AG10803 (cell line): Measurements from ENCODE around the gene TSTD1.

ENCODE experiments used
- DNase-seq: peaks from one replicate; pipeline ENCODE4 v3.0.0; 2010; ENCODE audit warnings: low read depth
- H3K4me3 ChIP-seq: 2 replicates; pipeline ENCODE4 v1.5.1; 2011; ENCODE audit warnings: mild to moderate bottlenecking, low read length, control low read depth
- TF ChIP-seq, protein P1 (sequence below): conservative IDR thresholded peaks from 2 replicates; pipeline ENCODE4 v1.5.1; 2011; ENCODE audit warnings: mild to moderate bottlenecking, low read length, control low read depth, inconsistent platforms

TSTD1 gene

GRCh38 chr1:161074676-161075368 is 36.1 kb upstream of the TSTD1 start:
- no peak for DNase-seq
- TF ChIP-seq, protein P1, sequence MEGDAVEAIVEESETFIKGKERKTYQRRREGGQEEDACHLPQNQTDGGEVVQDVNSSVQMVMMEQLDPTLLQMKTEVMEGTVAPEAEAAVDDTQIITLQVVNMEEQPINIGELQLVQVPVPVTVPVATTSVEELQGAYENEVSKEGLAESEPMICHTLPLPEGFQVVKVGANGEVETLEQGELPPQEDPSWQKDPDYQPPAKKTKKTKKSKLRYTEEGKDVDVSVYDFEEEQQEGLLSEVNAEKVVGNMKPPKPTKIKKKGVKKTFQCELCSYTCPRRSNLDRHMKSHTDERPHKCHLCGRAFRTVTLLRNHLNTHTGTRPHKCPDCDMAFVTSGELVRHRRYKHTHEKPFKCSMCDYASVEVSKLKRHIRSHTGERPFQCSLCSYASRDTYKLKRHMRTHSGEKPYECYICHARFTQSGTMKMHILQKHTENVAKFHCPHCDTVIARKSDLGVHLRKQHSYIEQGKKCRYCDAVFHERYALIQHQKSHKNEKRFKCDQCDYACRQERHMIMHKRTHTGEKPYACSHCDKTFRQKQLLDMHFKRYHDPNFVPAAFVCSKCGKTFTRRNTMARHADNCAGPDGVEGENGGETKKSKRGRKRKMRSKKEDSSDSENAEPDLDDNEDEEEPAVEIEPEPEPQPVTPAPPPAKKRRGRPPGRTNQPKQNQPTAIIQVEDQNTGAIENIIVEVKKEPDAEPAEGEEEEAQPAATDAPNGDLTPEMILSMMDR, result no peak
- H3K4me3 ChIP-seq, result no peak overlapping the region

DNA sequence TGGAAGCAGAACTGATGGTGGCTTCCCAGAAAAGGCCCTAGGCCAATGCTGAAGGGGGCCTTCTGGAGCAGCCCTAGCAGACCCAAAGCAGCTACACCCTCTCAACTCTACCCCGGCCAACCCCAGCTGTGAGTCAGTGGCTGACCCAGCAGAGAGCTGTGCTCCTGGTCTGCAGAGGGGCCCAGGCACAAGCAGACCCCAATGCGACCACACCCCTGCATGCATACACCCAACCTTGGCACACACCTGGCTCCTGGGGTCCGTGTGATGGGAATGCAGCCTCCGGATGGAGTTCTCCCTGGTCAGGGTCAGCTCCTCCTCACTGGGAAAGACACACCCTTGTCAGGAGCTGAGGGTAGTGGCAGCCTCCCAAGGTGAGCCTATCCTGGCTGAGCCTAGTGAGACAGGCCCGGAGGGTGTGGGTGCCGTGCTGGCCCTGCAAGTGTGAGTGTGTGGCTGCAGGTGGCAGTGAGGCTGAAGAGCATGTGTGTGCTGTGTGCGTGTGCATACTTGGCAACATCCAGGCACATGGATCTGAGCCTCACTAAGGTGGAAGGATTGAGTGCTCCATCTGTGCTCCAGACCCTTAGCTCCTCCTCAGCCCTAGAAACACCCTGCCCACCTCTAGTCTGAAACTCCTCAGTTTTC is 34.8 kb upstream of the TSTD1 start:
- TF ChIP-seq, protein P1, result no peak
- no peak for DNase-seq
- no peak overlapping the region for H3K4me3 ChIP-seq

DNA sequence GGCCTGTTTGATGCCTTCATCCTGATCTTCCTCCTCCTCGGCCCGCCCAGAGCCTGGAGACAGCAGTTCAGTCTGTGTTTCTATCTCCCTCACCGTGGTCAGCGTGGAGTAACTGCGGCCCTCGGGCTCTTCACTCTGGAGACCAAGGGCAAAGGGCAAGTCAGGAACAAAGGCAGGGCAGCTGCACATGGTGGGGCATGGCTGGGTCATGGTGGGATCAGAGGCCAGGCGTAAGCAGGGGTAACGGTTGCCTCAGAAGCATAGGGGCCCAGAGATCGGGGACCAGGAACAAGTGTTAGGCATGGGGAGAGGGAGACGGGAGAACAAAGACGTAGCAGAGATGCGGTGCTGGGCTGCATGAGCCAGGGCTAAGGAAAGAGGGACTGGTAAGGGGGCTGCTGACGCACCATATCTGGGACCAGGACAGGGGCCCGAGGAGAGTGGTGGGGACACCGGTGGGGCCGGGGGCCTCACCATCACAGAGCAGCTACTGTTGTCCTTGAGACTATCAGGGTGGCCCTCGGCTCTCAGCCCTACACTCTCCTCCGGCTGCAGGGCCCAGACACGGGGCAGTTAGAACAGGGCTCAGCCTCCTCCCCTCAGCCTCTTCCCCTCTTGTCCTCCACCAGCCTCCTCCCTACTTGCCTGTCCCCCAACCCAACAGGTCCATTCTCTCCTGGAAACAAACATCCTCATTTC is 34.1 kb upstream of the TSTD1 start:
- no peak overlapping the region for H3K4me3 ChIP-seq
- no peak for DNase-seq

DNA sequence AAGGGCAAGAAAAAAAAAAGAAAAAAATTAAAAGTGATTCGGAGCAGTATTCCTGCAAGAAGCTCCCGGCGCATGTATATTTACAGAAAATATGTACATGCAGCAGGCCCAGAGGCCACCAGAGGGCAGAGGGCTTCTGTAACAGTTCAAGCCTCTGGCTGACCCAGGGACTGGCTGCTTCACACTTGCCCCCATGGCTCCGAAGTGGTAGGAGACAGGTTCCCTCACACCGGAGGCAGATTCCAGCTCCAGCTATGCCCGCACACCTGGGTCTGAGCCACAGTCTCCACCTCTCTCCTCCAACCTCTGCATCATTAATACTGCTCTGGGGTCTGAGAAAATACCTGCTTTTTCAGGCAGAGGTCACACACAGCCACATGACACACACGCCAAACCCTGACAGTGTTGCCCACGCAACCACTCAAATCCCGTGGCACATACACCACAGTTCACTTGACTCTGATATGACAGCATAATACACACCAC is 33.2 kb upstream of the TSTD1 start:
- TF ChIP-seq, protein P1, result peak; percentile 76
- DNase-seq, result peak; percentile 72
- H3K4me3 ChIP-seq, result no peak overlapping the region

More for the DNA sequence above, 34.1 kb upstream of the TSTD1 start:
- TF ChIP-seq, protein P1, result no peak

GRCh38 chr1:161070761-161071160 is 32.0 kb upstream of the TSTD1 start:
- no peak overlapping the region for H3K4me3 ChIP-seq
- TF ChIP-seq, protein P1, result no peak
- no peak for DNase-seq

- H3K4me3 ChIP-seq, result no peak within 1 kb of the TSS
- TF ChIP-seq, protein P1, result no peak
- DNase-seq, result no peak
These were observed 31.0 kb upstream of the TSTD1 start, which contains the start of gene ARHGAP30 for GRCh38 chr1:161069731-161070270. Gene ARHGAP30 (minus strand): TSS chr1:161069891. CDS start chr1:161069624, 267 bp downstream.
